ENCODE results near the gene SMIM12.

- no peak for TF ChIP-seq CTCF (IDR thresholded peaks at IDR 0.05; ENCODE audit: insufficient read depth, low read length, poor library complexity, severe bottlenecking)
- TF ChIP-seq EZH2phosphoT487 (conservative IDR thresholded peaks at IDR 0.05; ENCODE audit: low read length), result no peak
These were observed 10.2 kb upstream of the SMIM12 start for GRCh38 chr1:34869760-34870159.
